Astrocyte (in vitro differentiated cells and primary cell): ENCODE data around the gene RWDD3. TPM values are rescaled to one million over a fixed set of nuclear protein-coding genes. Genes with fewer than 3 reads are reported as not detected.

Experiments
- DNase-seq: peaks from one replicate; pipeline ENCODE4 v3.0.0-alpha.2; 2010; ENCODE audit warnings: low read depth
- FAIRE-seq: peaks from 2 replicates; lab custom pipeline; 2011; peaks lifted over from hg19 to GRCh38; lab: Jason Lieb, UNC
- H2AFZ ChIP-seq: 2 replicates; pipeline ENCODE4 v1.6.0; 2012; ENCODE audit warnings: low read depth, low read length, inconsistent platforms
- H3K27ac ChIP-seq: 2 replicates; pipeline ENCODE4 v1.5.1; 2011; ENCODE audit warnings: low read depth, low read length, inconsistent platforms
- H3K27me3 ChIP-seq: 2 replicates; pipeline ENCODE4 v1.6.0; 2011; ENCODE audit warnings: low read length, inconsistent platforms; ENCODE audit not compliant: insufficient read depth
- H3K36me3 ChIP-seq: 2 replicates; pipeline ENCODE4 v1.5.1; 2011; ENCODE audit warnings: low read length, inconsistent platforms; ENCODE audit not compliant: insufficient read depth
- H3K4me1 ChIP-seq: 2 replicates; pipeline ENCODE4 v1.5.1; 2011; ENCODE audit warnings: low read length, inconsistent platforms; ENCODE audit not compliant: insufficient read depth
- H3K4me2 ChIP-seq: 2 replicates; pipeline ENCODE4 v1.6.0; 2012; ENCODE audit warnings: low read length, inconsistent platforms
- H3K4me3 ChIP-seq: 2 replicates; pipeline ENCODE4 v1.5.1; 2011; ENCODE audit warnings: low read depth, mild to moderate bottlenecking, low read length, inconsistent platforms; ENCODE audit not compliant: insufficient read depth
- H3K79me2 ChIP-seq: 2 replicates; pipeline ENCODE4 v1.6.0; 2012; ENCODE audit warnings: mild to moderate bottlenecking, low read length, inconsistent platforms; ENCODE audit not compliant: insufficient read depth
- H3K9ac ChIP-seq: 2 replicates; pipeline ENCODE4 v1.6.0; 2012; ENCODE audit warnings: mild to moderate bottlenecking, low read length, inconsistent platforms
- H3K9me3 ChIP-seq: 2 replicates; pipeline ENCODE4 v1.5.1; 2012; ENCODE audit warnings: low read depth, mild to moderate bottlenecking, low read length, inconsistent platforms; ENCODE audit not compliant: insufficient read depth
- H4K20me1 ChIP-seq: 2 replicates; pipeline ENCODE4 v1.6.0; 2012; ENCODE audit warnings: low read length, inconsistent platforms; ENCODE audit not compliant: insufficient read depth
- H3K27ac Mint-ChIP-seq: one replicate; pipeline ENCODE4 v1.8.0; 2021; ENCODE audit warnings: mild to moderate bottlenecking, mixed read lengths; ENCODE audit not compliant: unreplicated experiment
- H3K27me3 Mint-ChIP-seq: one replicate; pipeline ENCODE4 v1.8.0; 2021; ENCODE audit warnings: low read depth, mixed read lengths; ENCODE audit not compliant: unreplicated experiment
- H3K36me3 Mint-ChIP-seq: one replicate; pipeline ENCODE4 v1.8.0; 2021; ENCODE audit warnings: low read depth, mixed read lengths; ENCODE audit not compliant: unreplicated experiment
- H3K4me1 Mint-ChIP-seq: one replicate; pipeline ENCODE4 v1.8.0; 2021; ENCODE audit warnings: low read depth, mixed read lengths; ENCODE audit not compliant: unreplicated experiment
- H3K4me3 Mint-ChIP-seq: one replicate; pipeline ENCODE4 v1.8.0; 2021; ENCODE audit warnings: mild to moderate bottlenecking, moderate library complexity, mixed read lengths; ENCODE audit not compliant: unreplicated experiment
- H3K9me3 Mint-ChIP-seq: one replicate; pipeline ENCODE4 v1.8.0; 2021; ENCODE audit warnings: mild to moderate bottlenecking, mixed read lengths; ENCODE audit not compliant: unreplicated experiment
- CTCF ChIP-seq: IDR thresholded peaks from 2 replicates; pipeline ENCODE4 v1.5.1; 2011; ENCODE audit warnings: low read depth, mild to moderate bottlenecking, inconsistent platforms, low read length, moderate library complexity; ENCODE audit not compliant: insufficient read depth
- EZH2 ChIP-seq: IDR thresholded peaks from 2 replicates; pipeline ENCODE4 v1.6.1; 2012; ENCODE audit warnings: mild to moderate bottlenecking, low read length, inconsistent platforms; ENCODE audit not compliant: insufficient read depth
- total RNA-seq: library from RNA; stranded (reverse); gene quantifications from 2 replicates; pipeline ENCODE4 v1.2.1, GENCODE V29; 2021

The RWDD3 gene
- total RNA-seq, 1 donor from 2014 or later = 20.0 TPM

- Histone ChIP-seq H3K9ac (no peak overlapping the region), H2AFZ (no peak overlapping the region), H3K4me2 (no peak overlapping the region), H3K27me3 (no peaks in the 10 kb centered on the region), H4K20me1 (no peaks in the 10 kb centered on the region), H3K36me3 (no peaks in the 10 kb centered on the region), H3K4me3 (no peak overlapping the region), H3K27ac (no peak overlapping the region), H3K4me1 (no peaks in the 10 kb centered on the region), H3K9me3 (no peaks in the 10 kb centered on the region), H3K79me2 (no peaks in the 10 kb centered on the region)
- H3K4me1 Mint-ChIP-seq = no peaks in the 10 kb centered on the region
- TF ChIP-seq CTCF (no peak), EZH2 (no peak)
- FAIRE-seq = no peak
- H3K27me3 Mint-ChIP-seq = no peaks in the 10 kb centered on the region
- no peaks in the 10 kb centered on the region for H3K36me3 Mint-ChIP-seq
- H3K4me3 Mint-ChIP-seq = no peak overlapping the region
- no peak for DNase-seq
- no peaks in the 10 kb centered on the region for H3K9me3 Mint-ChIP-seq
- H3K27ac Mint-ChIP-seq = no peak overlapping the region
Measured at GRCh38 chr1:95286479-95286878, 52.5 kb downstream of the RWDD3 start.

GRCh38 chr1:95287081-95287480, 53.1 kb downstream of the RWDD3 start:
- Mint-ChIP-seq H3K27ac (no peak overlapping the region), H3K4me1 (no peaks in the 10 kb centered on the region), H3K4me3 (no peak overlapping the region), H3K36me3 (no peaks in the 10 kb centered on the region), H3K27me3 (no peaks in the 10 kb centered on the region), H3K9me3 (no peaks in the 10 kb centered on the region)
- H3K9me3 ChIP-seq = no peaks in the 10 kb centered on the region
- no peak overlapping the region for H3K4me2 ChIP-seq
- H3K27me3 ChIP-seq = no peaks in the 10 kb centered on the region
- no peak overlapping the region for H3K9ac ChIP-seq
- TF ChIP-seq CTCF (no peak), EZH2 (no peak)
- H2AFZ ChIP-seq = no peak overlapping the region
- DNase-seq (no peak), FAIRE-seq (no peak)
- H3K27ac ChIP-seq = no peak overlapping the region
- H4K20me1 ChIP-seq = no peaks in the 10 kb centered on the region
- no peaks in the 10 kb centered on the region for H3K36me3 ChIP-seq
- H3K4me3 ChIP-seq = no peak overlapping the region
- no peaks in the 10 kb centered on the region for H3K4me1 ChIP-seq
- H3K79me2 ChIP-seq = no peaks in the 10 kb centered on the region

GRCh38 chr1:95287825-95288224, 53.8 kb downstream of the RWDD3 start:
- FAIRE-seq = no peak
- no peaks in the 10 kb centered on the region for H3K9me3 ChIP-seq
- no peaks in the 10 kb centered on the region for H3K27me3 ChIP-seq
- no peak overlapping the region for H3K27ac ChIP-seq
- DNase-seq = no peak
- H3K9ac ChIP-seq = no peak overlapping the region
- H2AFZ ChIP-seq = no peak overlapping the region
- no peaks in the 10 kb centered on the region for H3K79me2 ChIP-seq
- H4K20me1 ChIP-seq = no peaks in the 10 kb centered on the region
- TF ChIP-seq CTCF = no peak
- TF ChIP-seq EZH2 = no peak
- Mint-ChIP-seq H3K9me3 (no peaks in the 10 kb centered on the region), H3K27me3 (no peaks in the 10 kb centered on the region), H3K27ac (no peak overlapping the region), H3K36me3 (no peaks in the 10 kb centered on the region), H3K4me3 (no peak overlapping the region), H3K4me1 (no peaks in the 10 kb centered on the region)
- H3K4me2 ChIP-seq = no peak overlapping the region
- no peaks in the 10 kb centered on the region for H3K36me3 ChIP-seq
- no peaks in the 10 kb centered on the region for H3K4me1 ChIP-seq
- no peak overlapping the region for H3K4me3 ChIP-seq

Other genes starting within 250 kb of the RWDD3 start
- 6.9 and 8.1 TPM in 2 replicates for gene ALG14, start 161.3 kb upstream of the RWDD3 start, total RNA-seq
- gene TLCD4, start 116.9 kb upstream of the RWDD3 start, total RNA-seq = 0.99 and 1.8 TPM in 2 replicates